Panc1 (cell line): Measurements from ENCODE around the gene RNF111. TPM values are rescaled to one million over a fixed set of nuclear protein-coding genes. Genes with fewer than 3 reads are reported as not detected.
"Not testable (repeated sequence)": the region's sequence is repeated elsewhere in the genome, so short reads cannot be mapped to it uniquely, and the experiment has no call there.

Experiments
- ATAC-seq: fragments of 200-7000 bp; cut with Tn5 transposase; 2 replicates; pipeline ENCODE4 v1.9.1; 2020; ENCODE audit warnings: mild to moderate bottlenecking, moderate library complexity
- BruUV-seq: library from RNA; stranded (reverse); fragments of 400-500 nt; replicated peaks from 2 replicates; lab custom pipeline; 2021; lab: Mats Ljungman, UMichigan
- CTCF ChIA-PET: fragments of 300-600 bp; sonication (Branson Sonifier 250); formaldehyde crosslinking; loops from one replicate; lab custom pipeline; 2022; ENCODE audit warnings: antibody characterized with exemption; lab: Charles Lee
- POLR2A ChIA-PET: fragments of 300-600 bp; sonication (Branson Sonifier 250); formaldehyde crosslinking; loops from one replicate; lab custom pipeline; 2022; ENCODE audit warnings: antibody characterized with exemption; lab: Charles Lee
- DNase-seq: peaks from one replicate; pipeline ENCODE4 v3.0.0-alpha.2; 2010; ENCODE audit warnings: low read depth, low spot score
- H3K27ac ChIP-seq: 2 replicates; pipeline ENCODE4 v1.5.1; 2011; ENCODE audit warnings: mild to moderate bottlenecking, low read length, inconsistent platforms
- H3K27me3 ChIP-seq: fragments of 200-500 bp; sonication (Bioruptor generic); 2 replicates; pipeline ENCODE4 v1.6.0; 2014; ENCODE audit warnings: low read length, inconsistent platforms; ENCODE audit not compliant: control insufficient read depth, insufficient read depth
- H3K36me3 ChIP-seq: fragments of 200-500 bp; sonication (Bioruptor generic); 2 replicates; pipeline ENCODE4 v1.5.1; 2014; ENCODE audit warnings: inconsistent platforms, mild to moderate bottlenecking, low read length, moderate library complexity; ENCODE audit not compliant: control insufficient read depth, insufficient read depth
- H3K4me1 ChIP-seq: 2 replicates; pipeline ENCODE4 v1.5.1; 2011; ENCODE audit warnings: inconsistent platforms, mild to moderate bottlenecking, low read length, moderate library complexity; ENCODE audit not compliant: control insufficient read depth, insufficient read depth
- H3K4me3 ChIP-seq, 2 experiments: 2 replicates each; pipeline ENCODE4 v1.5.1; 2011 to 2012; ENCODE audit warnings: low read depth in 2 of 2, low read length in 2 of 2, mild to moderate bottlenecking in 2 of 2, inconsistent platforms in 1 of 2, moderate library complexity in 1 of 2
- H3K9me3 ChIP-seq: fragments of 200-500 bp; sonication (Bioruptor generic); 2 replicates; pipeline ENCODE4 v1.5.1; 2014; ENCODE audit warnings: low read depth, mild to moderate bottlenecking, inconsistent platforms, low read length, moderate library complexity; ENCODE audit not compliant: control insufficient read depth, insufficient read depth
- CTCF ChIP-seq: fragments of 450-650 bp; IDR thresholded peaks from 2 replicates; pipeline ENCODE4 v1.5.1; 2017; ENCODE audit warnings: mild to moderate bottlenecking
- POLR2AphosphoS5 ChIP-seq: IDR thresholded peaks from 2 replicates; pipeline ENCODE4 v1.6.1; 2012; ENCODE audit warnings: mild to moderate bottlenecking, low read depth, low read length, moderate library complexity
- REST ChIP-seq, 2 experiments: IDR thresholded peaks; 2 replicates each; pipeline ENCODE4 v1.6.1; 2011 to 2012; ENCODE audit warnings: low read depth in 2 of 2, control low read depth in 1 of 2, low read length in 1 of 2, mild to moderate bottlenecking in 1 of 2, moderate library complexity in 1 of 2; ENCODE audit not compliant: insufficient read depth in 1 of 2
- SIN3A ChIP-seq: IDR thresholded peaks from 2 replicates; pipeline ENCODE4 v1.6.1; 2012; ENCODE audit warnings: low read depth, mild to moderate bottlenecking, low read length, moderate library complexity, borderline replicate concordance; ENCODE audit not compliant: insufficient read depth
- TCF7L2 ChIP-seq: IDR thresholded peaks from 2 replicates; pipeline ENCODE4 v1.6.1; 2011; ENCODE audit warnings: mild to moderate bottlenecking, low read depth, low read length, inconsistent platforms
- in situ Hi-C: cut with HindIII; loops from 2 replicates; pipeline ENCODE4 v1.10.0; 2016; ENCODE audit warnings: low sequenced_read_pairs, low pct_unique_long_range_greater_than_20kb
- intact Hi-C: fragments of 100-400 bp; cut with micrococcal nuclease; formaldehyde crosslinking; loops from one replicate; pipeline ENCODE4 v1.10.0; 2022; ENCODE audit not compliant: unreplicated experiment
- total RNA-seq: library from RNA; stranded (reverse); gene quantifications from one replicate; pipeline ENCODE4 v1.2.1, GENCODE V29; 2021; ENCODE audit not compliant: unreplicated experiment

The RNF111 gene
- total RNA-seq, 1 experiment from 2014 or later = 37.2 TPM

DNA sequence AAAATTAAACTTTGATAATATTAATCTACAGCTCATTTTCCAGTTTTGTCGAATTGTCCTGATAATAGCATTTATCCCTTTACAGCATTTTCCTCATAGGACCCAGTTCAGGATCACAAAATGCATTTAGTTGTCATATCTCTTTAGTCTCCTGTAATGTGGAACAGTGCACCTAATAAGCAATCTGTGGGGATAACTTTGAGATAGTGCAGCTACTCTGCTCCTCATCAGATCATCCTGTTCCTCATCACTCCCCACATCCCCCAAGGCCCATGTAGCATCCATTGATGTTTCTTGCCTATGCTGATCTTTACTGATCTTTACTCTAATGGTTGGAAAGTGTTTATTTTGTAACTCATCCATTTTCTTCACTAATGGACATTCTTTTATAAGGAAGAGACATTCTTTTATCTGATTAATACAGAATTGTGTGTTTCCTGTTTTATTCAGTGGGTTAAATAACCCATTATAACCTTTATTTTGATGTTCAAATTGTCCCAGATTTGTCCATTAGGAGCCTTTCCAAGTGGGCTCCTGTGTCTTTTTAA is 7.5 kb downstream of the RNF111 start:
- intact Hi-C loops = no loop called here
- no peaks in the 10 kb centered on the region for H3K27me3 ChIP-seq
- TF ChIP-seq TCF7L2 (no peak), CTCF (no peak), SIN3A (no peak), POLR2AphosphoS5 (no peak), REST (IDR thresholded peaks at IDR 0.05; ENCODE audit: insufficient read depth in 1 of 2, low read depth in 2 of 2, low read length in 1 of 2) (no peak)
- in situ Hi-C loops = no loop called here
- no peak for ATAC-seq
- CTCF ChIA-PET = no interaction called here
- no TSS peak for BruUV-seq
- H3K36me3 ChIP-seq = no peaks in the 10 kb centered on the region; the same call in 1 of the 2 replicates
- POLR2A ChIA-PET = no interaction called here
- H3K4me3 ChIP-seq = no peak overlapping the region
- no peak for DNase-seq
- H3K4me1 ChIP-seq = no peaks in the 10 kb centered on the region; the same call in 1 of the 2 replicates
- H3K27ac ChIP-seq = no peak overlapping the region
- H3K9me3 ChIP-seq = no peaks in the 10 kb centered on the region

GRCh38 chr15:58999694-59000093 is 12.2 kb downstream of the RNF111 start:
- intact Hi-C loops (no loop called here), in situ Hi-C loops (no loop called here)
- Histone ChIP-seq H3K4me3 (no peak overlapping the region), H3K27me3 (no peaks in the 10 kb centered on the region), H3K4me1 (no peaks in the 10 kb centered on the region), H3K9me3 (no peaks in the 10 kb centered on the region), H3K36me3 (no peaks in the 10 kb centered on the region; the same call in 1 of the 2 replicates), H3K27ac (no peak overlapping the region)
- TF ChIP-seq SIN3A (no peak), REST (IDR thresholded peaks at IDR 0.05; ENCODE audit: insufficient read depth in 1 of 2, low read depth in 2 of 2, low read length in 1 of 2) (no peak)
- ATAC-seq (no peak), DNase-seq (no peak)
- BruUV-seq = no TSS peak
- POLR2A ChIA-PET = interaction anchor here (0.7 kb wide), 1 partner anchor 9 kb away, joined by 8 read pairs; no protein-coding TSS in a partner anchor
- CTCF ChIA-PET = no interaction called here

GRCh38 chr15:59000251-59000650 is 12.8 kb downstream of the RNF111 start:
- DNase-seq, in situ Hi-C loops, H3K27ac ChIP-seq, H3K27me3 ChIP-seq, H3K36me3 ChIP-seq, ATAC-seq, H3K4me1 ChIP-seq, BruUV-seq, CTCF ChIA-PET, H3K9me3 ChIP-seq, H3K4me3 ChIP-seq, intact Hi-C loops: not testable (repeated sequence)
- POLR2A ChIA-PET = interaction anchor here (0.7 kb wide), 1 partner anchor 9 kb away, joined by 8 read pairs; no protein-coding TSS in a partner anchor
